ENCODE measurements around the gene ZC3H10. TPM values are rescaled to one million over a fixed set of nuclear protein-coding genes. Genes with fewer than 3 reads are reported as not detected.

ZC3H10 gene
- total and polyA plus RNA-seq, 2 of the 13 experiments (the other 11 are each of a cell fraction or from before 2014, with no cell fraction given): 0.70 to 2.3 TPM

DNA sequence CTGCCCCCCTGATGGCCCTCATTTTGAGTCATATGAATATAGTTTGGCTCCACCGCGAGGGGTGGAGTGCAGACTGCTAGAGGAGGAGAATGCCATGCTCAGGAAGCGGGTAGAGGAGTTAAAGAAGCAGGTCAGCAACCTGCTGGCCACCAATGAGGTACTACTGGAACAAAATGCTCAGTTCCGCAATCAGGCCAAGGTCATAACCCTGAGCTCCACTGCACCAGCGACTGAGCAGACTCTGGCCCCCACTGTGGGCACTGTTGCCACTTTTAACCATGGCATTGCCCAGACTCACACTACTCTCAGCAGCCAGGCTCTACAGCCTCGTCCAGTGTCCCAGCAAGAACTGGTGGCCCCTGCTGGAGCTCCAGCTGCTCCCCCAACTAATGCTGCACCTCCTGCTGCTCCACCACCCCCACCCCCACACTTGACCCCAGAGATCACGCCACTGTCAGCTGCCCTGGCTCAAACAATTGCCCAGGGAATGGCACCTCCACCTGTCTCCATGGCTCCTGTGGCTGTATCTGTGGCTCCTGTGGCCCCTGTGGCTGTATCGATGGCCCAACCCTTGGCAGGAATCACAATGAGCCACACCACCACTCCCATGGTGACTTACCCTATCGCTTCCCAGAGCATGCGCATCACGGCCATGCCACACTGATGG, 3.3 kb downstream of the ZC3H10 start:
- DNase-seq (ENCODE audit: low spot score): no peak
- Histone ChIP-seq H3K27me3 (ENCODE audit: control insufficient read depth in 1 of 2, insufficient read depth in 2 of 2, low read length in 2 of 2) (no peaks in the 10 kb centered on the region; a peak in 1 of 5 replicates), H3K36me3 (replicated peaks in 1 of 2; ENCODE audit: control insufficient read depth in 1 of 2, insufficient read depth in 2 of 2, low read length in 2 of 2) (0 out of 5 replicates have a peak, but pooled peaks cover 0 to 4% of the 10 kb centered on the region in 2 experiments), H3K27ac (ENCODE audit: extremely low read length, insufficient read depth, low read length) (peak overlapping the region; percentile 27), H3K79me2 (ENCODE audit: insufficient read depth, low read length) (peaks cover 15% of the 10 kb centered on the region), H2AFZ (ENCODE audit: low read length) (no peak overlapping the region), H3K9ac (ENCODE audit: insufficient read depth, low read depth, low read length) (no peak overlapping the region), H3K4me3 (replicated peaks in 1 of 3; ENCODE audit: insufficient read depth in 1 of 3, low read depth in 2 of 3, low read length in 3 of 3) (no peak overlapping the region), H3K4me2 (ENCODE audit: low read depth, low read length) (no peak overlapping the region), H4K20me1 (ENCODE audit: insufficient read depth, low read length) (no peaks in the 10 kb centered on the region), H3K9me3 (ENCODE audit: low read length) (no peaks in the 10 kb centered on the region), H3K4me1 (ENCODE audit: insufficient read depth, low read length) (peaks cover 77% of the 10 kb centered on the region)
- ATAC-seq: no peak
- WGBS (ENCODE audit: low lambda C conversion rate): 74% methylated on average over 10 of the region's 11 CpGs
- ChIA-PET CTCF (ENCODE audit: low intra/inter-chr PET ratio, low total read pairs) (no interaction called here), POLR2A (interaction anchor here (1.0 to 1.2 kb wide), 2 partner anchors 18 to 39 kb away, joined by 3 read pairs; partner anchors contain the start of gene PA2G4)
- intact Hi-C loops (cut with micrococcal nuclease; ENCODE audit: unreplicated experiment) (no loop called here), in situ Hi-C loops (cut with HindIII; ENCODE audit: extremely low pct_ligation_motif_present, low pct_unique_long_range_greater_than_20kb) (loop anchor here (5.0 kb wide), 1 partner anchor 36 kb away; the partner anchor contains the start of gene MYL6)
- FAIRE-seq: no peak
- BruUV-seq (replicated peaks): no TSS peak
- TF ChIP-seq, protein P1, sequence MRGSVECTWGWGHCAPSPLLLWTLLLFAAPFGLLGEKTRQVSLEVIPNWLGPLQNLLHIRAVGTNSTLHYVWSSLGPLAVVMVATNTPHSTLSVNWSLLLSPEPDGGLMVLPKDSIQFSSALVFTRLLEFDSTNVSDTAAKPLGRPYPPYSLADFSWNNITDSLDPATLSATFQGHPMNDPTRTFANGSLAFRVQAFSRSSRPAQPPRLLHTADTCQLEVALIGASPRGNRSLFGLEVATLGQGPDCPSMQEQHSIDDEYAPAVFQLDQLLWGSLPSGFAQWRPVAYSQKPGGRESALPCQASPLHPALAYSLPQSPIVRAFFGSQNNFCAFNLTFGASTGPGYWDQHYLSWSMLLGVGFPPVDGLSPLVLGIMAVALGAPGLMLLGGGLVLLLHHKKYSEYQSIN (CRISPR knock-in tag; IDR thresholded peaks at IDR 0.05; ENCODE audit: borderline replicate concordance): no peak
- no peak for TF ChIP-seq SSRP1 (CRISPR knock-in tag; IDR thresholded peaks at IDR 0.05)
- no peak for TF ChIP-seq SMARCE1 (IDR thresholded peaks at IDR 0.05; ENCODE audit: borderline replicate concordance)
- no peak for TF ChIP-seq TERF1 (CRISPR knock-in tag; IDR thresholded peaks at IDR 0.05)
- TF ChIP-seq, protein P2, sequence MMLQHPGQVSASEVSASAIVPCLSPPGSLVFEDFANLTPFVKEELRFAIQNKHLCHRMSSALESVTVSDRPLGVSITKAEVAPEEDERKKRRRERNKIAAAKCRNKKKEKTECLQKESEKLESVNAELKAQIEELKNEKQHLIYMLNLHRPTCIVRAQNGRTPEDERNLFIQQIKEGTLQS (CRISPR knock-in tag; IDR thresholded peaks at IDR 0.05): no peak
- no peak for TF ChIP-seq ZNF563 (CRISPR knock-in tag; IDR thresholded peaks at IDR 0.05)
- no peak for TF ChIP-seq SP5 (CRISPR knock-in tag; IDR thresholded peaks at IDR 0.05; ENCODE audit: borderline replicate concordance, low read depth)
- no peak for TF ChIP-seq CCDC6 (CRISPR knock-in tag; IDR thresholded peaks at IDR 0.05)
- no peak for TF ChIP-seq FOXP4 (CRISPR knock-in tag; IDR thresholded peaks at IDR 0.05)
- no peak for TF ChIP-seq REL (CRISPR knock-in tag; conservative IDR thresholded peaks at IDR 0.05)
- no peak for TF ChIP-seq U2AF2 (IDR thresholded peaks at IDR 0.05; ENCODE audit: low read depth, low read length)
- TF ChIP-seq NFRKB (IDR thresholded peaks at IDR 0.05): no peak
- no peak for TF ChIP-seq ZFP90 (CRISPR knock-in tag; IDR thresholded peaks at IDR 0.05; ENCODE audit: borderline replicate concordance)
- peak; percentile 52; the same call in 1 of the 2 replicates for TF ChIP-seq HIC2 (CRISPR knock-in tag; IDR thresholded peaks at IDR 0.05; ENCODE audit: low read depth)
- TF ChIP-seq, protein P3, sequence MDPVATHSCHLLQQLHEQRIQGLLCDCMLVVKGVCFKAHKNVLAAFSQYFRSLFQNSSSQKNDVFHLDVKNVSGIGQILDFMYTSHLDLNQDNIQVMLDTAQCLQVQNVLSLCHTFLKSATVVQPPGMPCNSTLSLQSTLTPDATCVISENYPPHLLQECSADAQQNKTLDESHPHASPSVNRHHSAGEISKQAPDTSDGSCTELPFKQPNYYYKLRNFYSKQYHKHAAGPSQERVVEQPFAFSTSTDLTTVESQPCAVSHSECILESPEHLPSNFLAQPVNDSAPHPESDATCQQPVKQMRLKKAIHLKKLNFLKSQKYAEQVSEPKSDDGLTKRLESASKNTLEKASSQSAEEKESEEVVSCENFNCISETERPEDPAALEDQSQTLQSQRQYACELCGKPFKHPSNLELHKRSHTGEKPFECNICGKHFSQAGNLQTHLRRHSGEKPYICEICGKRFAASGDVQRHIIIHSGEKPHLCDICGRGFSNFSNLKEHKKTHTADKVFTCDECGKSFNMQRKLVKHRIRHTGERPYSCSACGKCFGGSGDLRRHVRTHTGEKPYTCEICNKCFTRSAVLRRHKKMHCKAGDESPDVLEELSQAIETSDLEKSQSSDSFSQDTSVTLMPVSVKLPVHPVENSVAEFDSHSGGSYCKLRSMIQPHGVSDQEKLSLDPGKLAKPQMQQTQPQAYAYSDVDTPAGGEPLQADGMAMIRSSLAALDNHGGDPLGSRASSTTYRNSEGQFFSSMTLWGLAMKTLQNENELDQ (CRISPR knock-in tag; IDR thresholded peaks at IDR 0.05; ENCODE audit: borderline replicate concordance): no peak

All from HepG2 (cell line).